ENCODE results near the gene APOA4. TPM values are rescaled to one million over a fixed set of nuclear protein-coding genes. Genes with fewer than 3 reads are reported as not detected.

The APOA4 gene
- total RNA-seq (2021; ENCODE audit: unreplicated experiment) (not detected), Bru-seq, nascent RNA (not detected), BruChase-seq, experiment 1, labeled RNA remaining after a 6-hour chase (not detected), BruChase-seq, experiment 2, labeled RNA remaining after a 2-hour chase (not detected)
- not detected in 2 replicates for polyA plus RNA-seq (2012)
- long read RNA-seq, result 0 reads

DNA sequence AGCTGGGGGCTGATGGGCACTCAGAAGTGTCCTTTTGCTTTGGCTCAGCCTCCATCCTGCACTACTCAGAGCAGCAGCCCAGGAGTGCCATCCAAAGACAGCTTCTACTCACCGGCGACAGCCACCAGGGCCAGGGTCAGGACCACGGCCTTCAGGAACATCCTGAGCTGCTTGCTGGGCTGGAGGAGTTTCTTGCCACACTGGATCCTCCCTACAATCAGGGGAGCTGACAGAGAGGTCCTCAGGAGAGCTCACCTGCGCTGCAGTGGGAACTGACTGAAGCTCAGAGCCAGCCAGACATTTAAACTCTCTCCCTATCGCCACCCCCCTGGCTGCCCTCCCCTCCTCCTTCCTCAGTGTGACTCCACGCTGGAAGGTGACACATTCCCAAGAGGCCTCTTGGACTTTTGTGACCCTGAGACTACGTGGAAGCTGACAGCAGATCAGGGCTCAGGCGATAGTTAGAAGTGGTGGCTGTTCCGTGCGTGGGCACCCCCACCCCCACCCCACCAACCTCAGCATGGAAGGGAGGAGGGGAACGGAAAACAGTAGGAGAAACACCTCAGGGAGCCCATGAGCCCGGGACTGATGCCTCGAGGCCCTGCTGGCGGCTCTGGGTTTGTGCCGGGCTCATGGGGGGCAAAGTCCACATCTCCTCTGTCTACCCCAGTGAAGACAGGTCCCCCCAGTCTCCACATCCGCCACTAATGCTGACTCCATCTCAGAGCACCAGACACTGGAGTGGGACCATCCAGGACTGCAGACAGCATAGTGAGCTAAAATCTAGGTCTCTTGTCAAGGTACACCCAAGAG lies at the start of gene APOA4:
Gene APOA4 (minus strand): TSS at position 274 of the 813 bp plus-strand sequence. CDS start 113 bp downstream, at position 161.
- TF ChIP-seq YY1 (IDR thresholded peaks at IDR 0.05; ENCODE audit: extremely low read depth, insufficient replicate concordance, low read depth, low read length) (no peak), EGR1 (IDR thresholded peaks at IDR 0.05; ENCODE audit: low read depth) (no peak), SIN3A (IDR thresholded peaks at IDR 0.05; ENCODE audit: low read depth) (no peak), ZFX (IDR thresholded peaks at IDR 0.05) (no peak), CEBPB (IDR thresholded peaks at IDR 0.05; ENCODE audit: low read depth) (no peak)
- TF ChIP-seq, protein P1, sequence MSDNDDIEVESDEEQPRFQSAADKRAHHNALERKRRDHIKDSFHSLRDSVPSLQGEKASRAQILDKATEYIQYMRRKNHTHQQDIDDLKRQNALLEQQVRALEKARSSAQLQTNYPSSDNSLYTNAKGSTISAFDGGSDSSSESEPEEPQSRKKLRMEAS (IDR thresholded peaks at IDR 0.05), result no peak
- TF ChIP-seq, protein P2, sequence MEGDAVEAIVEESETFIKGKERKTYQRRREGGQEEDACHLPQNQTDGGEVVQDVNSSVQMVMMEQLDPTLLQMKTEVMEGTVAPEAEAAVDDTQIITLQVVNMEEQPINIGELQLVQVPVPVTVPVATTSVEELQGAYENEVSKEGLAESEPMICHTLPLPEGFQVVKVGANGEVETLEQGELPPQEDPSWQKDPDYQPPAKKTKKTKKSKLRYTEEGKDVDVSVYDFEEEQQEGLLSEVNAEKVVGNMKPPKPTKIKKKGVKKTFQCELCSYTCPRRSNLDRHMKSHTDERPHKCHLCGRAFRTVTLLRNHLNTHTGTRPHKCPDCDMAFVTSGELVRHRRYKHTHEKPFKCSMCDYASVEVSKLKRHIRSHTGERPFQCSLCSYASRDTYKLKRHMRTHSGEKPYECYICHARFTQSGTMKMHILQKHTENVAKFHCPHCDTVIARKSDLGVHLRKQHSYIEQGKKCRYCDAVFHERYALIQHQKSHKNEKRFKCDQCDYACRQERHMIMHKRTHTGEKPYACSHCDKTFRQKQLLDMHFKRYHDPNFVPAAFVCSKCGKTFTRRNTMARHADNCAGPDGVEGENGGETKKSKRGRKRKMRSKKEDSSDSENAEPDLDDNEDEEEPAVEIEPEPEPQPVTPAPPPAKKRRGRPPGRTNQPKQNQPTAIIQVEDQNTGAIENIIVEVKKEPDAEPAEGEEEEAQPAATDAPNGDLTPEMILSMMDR (IDR thresholded peaks at IDR 0.05 in 2 of 3, conservative IDR thresholded peaks at IDR 0.05 in 1 of 3; ENCODE audit: borderline replicate concordance in 1 of 3, insufficient read depth in 1 of 3, low read depth in 2 of 3, low read length in 2 of 3), result no peak
- TF ChIP-seq, protein P3, sequence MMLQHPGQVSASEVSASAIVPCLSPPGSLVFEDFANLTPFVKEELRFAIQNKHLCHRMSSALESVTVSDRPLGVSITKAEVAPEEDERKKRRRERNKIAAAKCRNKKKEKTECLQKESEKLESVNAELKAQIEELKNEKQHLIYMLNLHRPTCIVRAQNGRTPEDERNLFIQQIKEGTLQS (IDR thresholded peaks at IDR 0.05), result no peak
- Histone ChIP-seq H4K20me1 (ENCODE audit: insufficient read depth) (no peaks in the 10 kb centered on the region), H3K27me3 (ENCODE audit: insufficient read depth, low read length) (no peaks in the 10 kb centered on the region), H3K4me2 (ENCODE audit: low read length) (no peak within 1 kb of the TSS), H3K9me2 (ENCODE audit: insufficient read depth) (no peaks in the 10 kb centered on the region), H3K79me2 (ENCODE audit: insufficient read depth, low read length) (no peaks in the 10 kb centered on the region), H3K4me3 (replicated peaks in 1 of 2; ENCODE audit: low read depth in 1 of 2, low read length in 2 of 2) (no peak within 1 kb of the TSS), H3K27ac (ENCODE audit: low read depth, low read length) (no peak within 1 kb of the TSS), H3K4me1 (ENCODE audit: control insufficient read depth in 1 of 2, insufficient read depth in 2 of 2, low read length in 2 of 2) (no peaks in the 10 kb centered on the region), H3K9ac (ENCODE audit: low read length) (no peak within 1 kb of the TSS), H3K36me3 (ENCODE audit: control insufficient read depth in 1 of 2, insufficient read depth in 2 of 2, low read length in 2 of 2) (no peaks in the 10 kb centered on the region), H3K9me3 (ENCODE audit: control insufficient read depth in 1 of 2, insufficient read depth in 1 of 2, low read depth in 1 of 2, low read length in 2 of 2) (no peaks in the 10 kb centered on the region), H2AFZ (ENCODE audit: low read depth, low read length, poor library complexity, severe bottlenecking) (no peak within 1 kb of the TSS)
- DNase-seq (ENCODE audit: low read depth, low spot score), result no peak
- POLR2A ChIA-PET, result no interaction called here
- intact Hi-C loops (cut with micrococcal nuclease), result no loop called here
- RAD21 ChIA-PET (ENCODE audit: low non-redundant PET in 1 of 2, low total read pairs in 2 of 2, uncharacterized antibody in 2 of 2, unreplicated experiment in 2 of 2), result no interaction called here
- CTCF ChIA-PET, result no interaction called here
- ATAC-seq, result no peak
- no TSS peak for BruUV-seq (replicated peaks)
